ENCODE data around the gene PSEN2. TPM values are rescaled to one million over a fixed set of nuclear protein-coding genes. Genes with fewer than 3 reads are reported as not detected.
"Not testable (repeated sequence)": the region's sequence is repeated elsewhere in the genome, so short reads cannot be mapped to it uniquely, and the experiment has no call there.

PSEN2 gene
- polyA plus RNA-seq, 3 donors: 6.4 to 20.2 (median 15.9) TPM

GRCh38 chr1:226854548-226854947 is 15.9 kb upstream of the PSEN2 start:
- H3K27ac ChIP-seq (ENCODE audit: low read depth, low read length): not testable (repeated sequence)
- 91 to 100% (median 91%) methylated on average over 1 of the region's 1 CpG for WGBS, 3 donors

GRCh38 chr1:226862890-226863289 is 7.5 kb upstream of the PSEN2 start:
- H3K27ac ChIP-seq (ENCODE audit: low read depth, low read length): no peak overlapping the region

GRCh38 chr1:226863446-226863845 is 7.0 kb upstream of the PSEN2 start:
- 58 to 82% (median 59%) methylated on average over 5 of the region's 5 CpGs for WGBS, 3 donors
- no peak overlapping the region for H3K27ac ChIP-seq (ENCODE audit: low read depth, low read length)

- no peak overlapping the region for H3K27ac ChIP-seq (ENCODE audit: low read depth, low read length)
- 84 to 96% (median 92%) methylated on average over 4 of the region's 4 CpGs for WGBS, 3 donors
Observed at GRCh38 chr1:226864311-226864710, 6.1 kb upstream of the PSEN2 start.

- 79 to 85% (median 84%) methylated on average over 4 of the region's 4 CpGs for WGBS, 3 donors
- H3K27ac ChIP-seq (ENCODE audit: low read depth, low read length): no peak overlapping the region
Observed at GRCh38 chr1:226865590-226865989, 4.8 kb upstream of the PSEN2 start.

GRCh38 chr1:226867461-226868054 is 2.9 kb upstream of the PSEN2 start:
- H3K27ac ChIP-seq (ENCODE audit: low read depth, low read length): no peak overlapping the region
- WGBS, 3 donors: 79 to 89% (median 83%) methylated on average over 6 of the region's 6 CpGs

- no peak overlapping the region for H3K27ac ChIP-seq (ENCODE audit: low read depth, low read length)
- WGBS, 3 donors: 95 to 100% (median 96%) methylated on average over 1 of the region's 1 CpG
Observed at GRCh38 chr1:226868726-226869125, 1.7 kb upstream of the PSEN2 start.

GRCh38 chr1:226870026-226870400 is 403 bp upstream of the PSEN2 start:
- 13 to 30% (median 24%) methylated on average over 7 of the region's 7 CpGs for WGBS, 3 donors
- H3K27ac ChIP-seq (ENCODE audit: low read depth, low read length): no peak overlapping the region

GRCh38 chr1:226871636-226872327 is 1.4 kb downstream of the PSEN2 start:
- no peak overlapping the region for H3K27ac ChIP-seq (ENCODE audit: low read depth, low read length)
- 46 to 91% (median 85%) methylated on average over 14 of the region's 14 CpGs for WGBS, 3 donors

- no peak overlapping the region for H3K27ac ChIP-seq (ENCODE audit: low read depth, low read length)
- 40 to 76% (median 74%) methylated on average over 7 of the region's 7 CpGs for WGBS, 3 donors
Observed at GRCh38 chr1:226872437-226872836, 2.0 kb downstream of the PSEN2 start.

- 49 to 88% (median 82%) methylated on average over 7 of the region's 7 CpGs for WGBS, 3 donors
Observed at GRCh38 chr1:226873771-226874578, 3.6 kb downstream of the PSEN2 start.

GRCh38 chr1:226874579-226875425 is 4.4 kb downstream of the PSEN2 start:
- no peak overlapping the region for H3K27ac ChIP-seq (ENCODE audit: low read depth, low read length)
- WGBS, 3 donors: 66 to 82% (median 79%) methylated on average over 12 of the region's 12 CpGs

More at GRCh38 chr1:226873771-226874578, 3.6 kb downstream of the PSEN2 start:
- H3K27ac ChIP-seq (ENCODE audit: low read depth, low read length): no peak overlapping the region

GRCh38 chr1:226875641-226876295 is 5.4 kb downstream of the PSEN2 start:
- H3K27ac ChIP-seq (ENCODE audit: low read depth, low read length): no peak overlapping the region
- 47 to 70% (median 61%) methylated on average over 11 of the region's 11 CpGs for WGBS, 3 donors

- no peak overlapping the region for H3K27ac ChIP-seq (ENCODE audit: low read depth, low read length)
- 77 to 82% (median 80%) methylated on average over 7 of the region's 7 CpGs for WGBS, 3 donors
Observed at GRCh38 chr1:226877669-226878068, 7.3 kb downstream of the PSEN2 start.

GRCh38 chr1:226880372-226881287 is 10.2 kb downstream of the PSEN2 start:
- no peak overlapping the region for H3K27ac ChIP-seq (ENCODE audit: low read depth, low read length)
- 86 to 93% (median 90%) methylated on average over 14 of the region's 14 CpGs for WGBS, 3 donors

GRCh38 chr1:226881515-226882185 is 11.2 kb downstream of the PSEN2 start:
- WGBS, 3 donors: 87 to 94% (median 93%) methylated on average over 15 of the region's 15 CpGs
- no peak overlapping the region for H3K27ac ChIP-seq (ENCODE audit: low read depth, low read length)

- H3K27ac ChIP-seq (ENCODE audit: low read depth, low read length): no peak overlapping the region
- 49 to 53% (median 50%) methylated on average over 5 of the region's 5 CpGs for WGBS, 3 donors
Observed at GRCh38 chr1:226882187-226882586, 11.8 kb downstream of the PSEN2 start.
